ENCODE measurements around the gene GABBR2.

Gene GABBR2

GRCh38 chr9:98342820-98343210, 365.9 kb downstream of the GABBR2 start:
- no peak for DNase-seq (ENCODE audit: low spot score)

DNA sequence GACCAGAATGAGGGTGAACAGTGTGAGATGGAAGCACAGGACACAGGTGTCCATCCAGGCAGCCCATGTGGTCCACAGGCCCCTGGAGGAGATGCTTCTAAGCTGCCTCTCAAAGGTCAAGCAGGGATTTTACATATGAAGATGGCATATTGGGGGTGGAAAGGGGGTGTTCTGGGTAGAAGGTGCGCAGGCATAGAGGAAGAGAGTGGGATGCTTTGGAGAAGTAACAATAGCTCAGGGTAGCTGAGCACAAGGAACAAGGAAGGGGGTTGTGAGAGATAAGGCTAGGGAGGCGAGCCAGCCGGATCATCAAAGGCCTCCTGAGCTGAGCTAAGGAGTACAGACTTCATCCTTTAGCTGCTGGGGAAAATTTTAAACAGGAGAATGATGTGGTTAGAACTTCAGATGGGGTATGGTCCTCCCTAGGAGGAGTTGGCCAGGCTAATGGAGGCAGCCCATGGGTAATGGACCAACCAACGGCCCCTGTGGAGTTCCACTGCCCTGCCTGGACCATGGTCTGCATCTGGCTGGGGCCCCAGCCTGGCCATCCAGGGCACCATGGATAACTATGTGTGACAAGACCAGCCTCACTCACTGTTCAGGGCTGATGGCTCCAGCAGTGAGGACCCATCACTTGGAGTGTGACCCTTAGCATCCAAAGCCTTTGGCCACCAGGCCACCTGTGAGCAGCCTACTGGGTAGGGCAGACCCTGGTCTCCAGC, 366.5 kb downstream of the GABBR2 start:
- DNase-seq (ENCODE audit: low spot score), result no peak

- no peak for DNase-seq (ENCODE audit: low spot score)
Observed at GRCh38 chr9:98341157-98342097, 367.3 kb downstream of the GABBR2 start.

DNA sequence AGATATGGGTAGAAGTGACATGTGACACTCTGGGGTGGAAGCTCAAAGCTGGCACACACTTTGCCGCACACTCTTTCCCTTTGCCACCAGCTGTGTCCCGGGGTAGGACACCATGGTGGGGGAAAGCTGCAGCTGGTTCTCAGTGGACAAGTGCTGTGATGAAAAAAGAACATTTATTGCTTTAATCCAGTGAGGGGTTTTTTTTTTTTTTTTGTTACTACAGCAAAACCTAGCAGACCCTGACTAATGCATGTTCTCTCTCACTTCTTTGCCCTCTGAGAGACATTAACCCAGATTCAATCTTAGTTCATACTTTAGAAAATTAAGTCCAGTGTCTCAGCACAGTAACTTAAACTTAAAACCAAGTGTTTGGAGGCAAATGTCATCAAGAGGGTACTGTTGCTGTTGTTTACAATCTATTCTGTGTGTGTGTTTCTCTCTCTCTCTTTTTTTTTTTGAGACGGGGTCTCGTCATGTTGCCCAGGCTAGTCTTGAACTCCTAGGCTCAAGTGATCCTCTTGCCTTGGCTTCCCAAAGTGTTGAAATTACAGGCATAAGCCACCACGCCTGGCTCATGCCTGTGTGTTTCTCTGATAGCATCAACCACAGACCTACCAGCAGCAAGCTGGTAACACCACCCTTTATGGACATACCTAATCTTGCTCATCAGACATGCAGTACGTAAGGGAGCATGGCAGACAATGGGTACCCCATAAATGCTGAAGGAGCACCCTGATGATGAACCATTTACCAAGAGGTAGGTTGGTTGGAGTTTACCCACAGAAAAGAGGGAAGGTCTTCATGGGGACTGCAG, 368.5 kb downstream of the GABBR2 start:
- no peak for DNase-seq (ENCODE audit: low spot score)

- DNase-seq (ENCODE audit: low spot score), result no peak
Observed at GRCh38 chr9:98335661-98336060, 373.1 kb downstream of the GABBR2 start.

DNA sequence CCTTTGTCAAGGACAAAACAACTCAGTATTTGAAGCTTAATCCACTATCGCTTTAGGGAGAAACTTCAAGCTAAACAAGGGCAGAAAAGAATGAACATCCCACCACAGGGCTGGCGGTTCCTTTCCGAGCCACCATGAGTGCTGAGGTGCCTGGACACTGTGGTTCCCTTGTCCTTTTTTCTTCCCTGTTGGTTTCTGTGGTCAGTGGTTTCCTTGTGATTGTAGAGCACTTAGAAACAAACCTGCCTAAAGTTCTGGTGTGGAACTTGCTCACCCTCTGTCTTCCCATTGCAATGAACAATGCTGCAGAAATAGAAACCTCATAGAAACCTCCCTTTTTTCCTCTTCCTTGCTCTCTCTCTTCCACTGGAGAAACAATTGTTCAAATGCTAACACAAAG, 373.9 kb downstream of the GABBR2 start:
- DNase-seq (ENCODE audit: low spot score), result no peak

- no peak for DNase-seq (ENCODE audit: low spot score)
Observed at GRCh38 chr9:98333703-98334582, 374.8 kb downstream of the GABBR2 start.

GRCh38 chr9:98332405-98332831, 376.3 kb downstream of the GABBR2 start:
- DNase-seq (ENCODE audit: low spot score), result no peak

DNA sequence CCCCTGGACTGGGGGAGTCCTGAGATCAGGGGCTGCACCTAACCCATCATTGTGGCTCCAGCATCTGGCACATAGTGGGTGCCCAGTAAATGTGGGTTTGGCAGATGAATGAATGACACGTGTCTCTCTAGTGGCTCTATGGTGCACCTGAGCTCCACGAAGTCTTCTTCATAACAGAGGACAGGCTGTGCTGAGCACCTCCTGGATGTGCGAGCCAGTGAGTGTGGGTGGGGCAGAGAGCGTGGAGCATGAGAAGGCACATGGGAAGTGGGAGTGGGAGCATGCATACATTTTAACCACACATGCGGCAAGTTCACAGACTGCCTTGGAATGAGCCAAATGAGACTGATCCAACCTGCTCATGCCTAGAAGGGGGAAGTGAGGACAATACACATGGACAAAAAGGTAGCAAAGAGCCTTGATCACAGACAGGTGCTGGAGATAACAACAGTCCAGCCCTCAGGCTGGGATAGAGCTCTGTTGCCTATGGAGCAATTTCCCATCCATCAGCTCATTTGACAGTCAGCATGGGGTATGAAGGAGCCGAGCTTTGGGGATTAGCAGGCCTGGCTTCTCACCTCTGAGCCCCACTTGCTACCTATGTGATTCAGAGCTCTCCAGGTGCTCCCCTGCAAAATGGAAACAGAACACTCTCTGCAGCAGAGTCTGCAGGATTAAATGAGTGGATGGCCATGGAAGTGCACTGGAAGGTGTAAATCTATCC, 377.0 kb downstream of the GABBR2 start:
- DNase-seq (ENCODE audit: low spot score), result no peak

DNA sequence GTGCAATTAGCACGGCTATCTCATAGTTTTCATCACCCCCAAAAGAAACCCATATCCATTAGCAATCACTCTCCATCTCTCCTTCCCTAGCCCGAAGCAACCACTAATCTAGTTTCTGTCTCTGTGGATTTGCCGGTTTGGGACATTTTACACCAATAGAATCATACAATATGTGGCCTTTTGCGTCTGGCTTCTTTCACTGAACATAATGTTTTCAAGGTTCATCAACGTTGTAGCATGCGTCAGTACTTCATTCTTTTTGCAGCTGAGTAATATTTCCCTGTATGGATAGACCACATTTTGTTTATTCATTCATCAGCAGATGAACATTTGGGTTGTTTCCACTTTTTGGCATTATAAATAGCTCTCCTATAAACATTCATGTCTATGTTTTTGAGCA, 377.9 kb downstream of the GABBR2 start:
- DNase-seq (ENCODE audit: low spot score), result no peak

- DNase-seq (ENCODE audit: low spot score), result no peak
Observed at GRCh38 chr9:98329904-98330303, 378.8 kb downstream of the GABBR2 start.

GRCh38 chr9:98329281-98329680, 379.5 kb downstream of the GABBR2 start:
- DNase-seq (ENCODE audit: low spot score), result no peak

- DNase-seq (ENCODE audit: low spot score), result no peak
Observed at GRCh38 chr9:98328770-98329169, 380.0 kb downstream of the GABBR2 start.

- DNase-seq (ENCODE audit: low spot score), result no peak
Observed at GRCh38 chr9:98328141-98328540, 380.6 kb downstream of the GABBR2 start.

DNA sequence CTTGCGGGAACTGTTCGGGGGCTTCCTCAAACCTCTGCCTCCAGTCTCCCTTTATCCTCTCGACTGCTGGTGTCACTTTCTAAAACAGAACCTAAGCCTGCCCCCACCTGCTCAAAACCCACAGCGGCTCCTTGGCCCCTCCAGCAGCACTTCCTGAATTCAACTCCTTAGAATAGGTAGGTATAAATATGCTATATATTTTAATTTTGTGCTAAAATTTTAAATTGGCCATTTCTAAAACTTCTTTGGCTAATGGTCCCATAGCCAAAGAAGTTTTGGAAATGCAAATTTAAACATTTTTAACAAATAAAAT, 381.5 kb downstream of the GABBR2 start:
- no peak for DNase-seq (ENCODE audit: low spot score)

- DNase-seq (ENCODE audit: low spot score), result no peak
Observed at GRCh38 chr9:98326459-98327248, 382.1 kb downstream of the GABBR2 start.

GRCh38 chr9:98324801-98325200, 383.9 kb downstream of the GABBR2 start:
- no peak for DNase-seq (ENCODE audit: low spot score)

- DNase-seq (ENCODE audit: low spot score), result no peak
Observed at GRCh38 chr9:98323831-98324135, 385.0 kb downstream of the GABBR2 start.

- DNase-seq (ENCODE audit: low spot score), result no peak
Observed at GRCh38 chr9:98323051-98323830, 385.5 kb downstream of the GABBR2 start.
